Fibroblast of pulmonary artery (primary cell): ENCODE data around the gene FKBP1B.

Experiments used
- DNase-seq: peaks from one replicate; pipeline ENCODE4 v3.0.0-alpha.2; 2010; ENCODE audit warnings: low read depth
- H3K4me3 ChIP-seq: replicated peaks from 2 replicates; pipeline ENCODE4 v1.5.1; 2011; ENCODE audit warnings: low read depth, mild to moderate bottlenecking, control low read depth, low read length, moderate library complexity
- CTCF ChIP-seq: IDR thresholded peaks from 2 replicates; pipeline ENCODE4 v1.5.1; 2011; ENCODE audit warnings: mild to moderate bottlenecking, control low read depth, low read length, inconsistent platforms; ENCODE audit errors: missing control alignments

FKBP1B gene

GRCh38 chr2:24018241-24018640, 31.3 kb upstream of the FKBP1B start:
- DNase-seq, result no peak
- no peak for TF ChIP-seq CTCF
- H3K4me3 ChIP-seq, result no peak overlapping the region

GRCh38 chr2:24019729-24020128, 29.8 kb upstream of the FKBP1B start:
- DNase-seq, result no peak

GRCh38 chr2:24020244-24020643, 29.3 kb upstream of the FKBP1B start:
- TF ChIP-seq CTCF, result no peak
- DNase-seq, result no peak
- no peak overlapping the region for H3K4me3 ChIP-seq

More at GRCh38 chr2:24019729-24020128, 29.8 kb upstream of the FKBP1B start:
- H3K4me3 ChIP-seq, result no peak overlapping the region
- no peak for TF ChIP-seq CTCF

GRCh38 chr2:24021122-24021998, 28.2 kb upstream of the FKBP1B start:
- no peak overlapping the region for H3K4me3 ChIP-seq
- no peak for DNase-seq
- TF ChIP-seq CTCF, result peak; percentile 26

- TF ChIP-seq CTCF, result no peak
- H3K4me3 ChIP-seq, result no peak overlapping the region
- no peak for DNase-seq
These were observed 27.1 kb upstream of the FKBP1B start for GRCh38 chr2:24022324-24022974.

GRCh38 chr2:24022975-24023575, 26.5 kb upstream of the FKBP1B start:
- no peak for TF ChIP-seq CTCF
- no peak for DNase-seq

More at GRCh38 chr2:24022975-24023575, 26.5 kb upstream of the FKBP1B start:
- H3K4me3 ChIP-seq, result no peak overlapping the region
